SK-N-SH (cell line): ENCODE measurements around the gene ADRA1B. TPM values are rescaled to one million over a fixed set of nuclear protein-coding genes. Genes with fewer than 3 reads are reported as not detected.
"Not testable (repeated sequence)": the region's sequence is repeated elsewhere in the genome, so short reads cannot be mapped to it uniquely, and the experiment has no call there.

Experiments used
- CTCF ChIA-PET: fragments of 300-600, 350-600 bp; formaldehyde crosslinking; extraction: SDS; loops from one replicate; lab custom pipeline; 2021; lab: Yijun Ruan, JAX
- POLR2A ChIA-PET: fragments of 350-600 bp; sonication (Branson Sonifier 250); formaldehyde crosslinking; extraction: SDS; loops from one replicate; lab custom pipeline; 2020; ENCODE audit warnings: antibody characterized with exemption, inconsistent platforms; lab: Yijun Ruan, JAX
- DNase-seq: peaks from one replicate; pipeline ENCODE4 v3.0.0; 2012
- H2AFZ ChIP-seq: fragments of 200-600 bp; sonication (generic); 2 replicates; pipeline ENCODE4 v1.8.1; 2016; ENCODE audit warnings: antibody characterized with exemption, mild to moderate bottlenecking, low read depth
- H3F3A ChIP-seq: fragments of 200-600 bp; sonication (generic); replicated peaks from 2 replicates; pipeline ENCODE3; 2016; ENCODE audit warnings: antibody characterized with exemption, mild to moderate bottlenecking; ENCODE audit not compliant: insufficient read depth
- H3K27ac ChIP-seq, 2 experiments: fragments of 200-500 bp in 1 of 2; fragments of 200-600 bp in 1 of 2; sonication (Bioruptor generic) in 1 of 2; sonication (generic), shearing (Covaris generic) in 1 of 2; 2 replicates each; pipeline versions ENCODE4 v1.5.1 to v1.6.1; 2014 to 2016; ENCODE audit warnings: low read depth in 2 of 2, inconsistent platforms in 1 of 2, low read length in 1 of 2, mild to moderate bottlenecking in 1 of 2, mixed read lengths in 1 of 2
- H3K27me3 ChIP-seq: fragments of 200-600 bp; sonication (generic), shearing (Covaris generic); 2 replicates; pipeline ENCODE4 v1.6.1; 2016; ENCODE audit warnings: mixed run types; ENCODE audit not compliant: insufficient read depth
- H3K36me3 ChIP-seq, 2 experiments: fragments of 200-500 bp in 1 of 2; fragments of 200-600 bp in 1 of 2; sonication (Bioruptor generic) in 1 of 2; sonication (generic) in 1 of 2; replicated peaks in 1 of 2; 2 replicates each; pipeline versions ENCODE3 to v1.5.1; 2014 to 2016; ENCODE audit warnings: low read length in 1 of 2, mild to moderate bottlenecking in 1 of 2; ENCODE audit not compliant: insufficient read depth in 2 of 2, control insufficient read depth in 1 of 2
- H3K4me1 ChIP-seq, 2 experiments: fragments of 200-500 bp in 1 of 2; fragments of 200-600 bp in 1 of 2; sonication (Bioruptor generic) in 1 of 2; sonication (generic), shearing (Covaris generic) in 1 of 2; 2 replicates each; pipeline versions ENCODE4 v1.5.1 to v1.6.1; 2014 to 2016; ENCODE audit warnings: low read depth in 1 of 2, low read length in 1 of 2, mixed run types in 1 of 2; ENCODE audit not compliant: insufficient read depth in 2 of 2, control insufficient read depth in 1 of 2
- H3K4me2 ChIP-seq: fragments of 200-600 bp; sonication (generic), shearing (Covaris generic); 2 replicates; pipeline ENCODE4 v1.6.1; 2017; ENCODE audit warnings: mixed run types
- H3K4me3 ChIP-seq, 2 experiments: fragments of 200-500 bp in 1 of 2; fragments of 200-600 bp in 1 of 2; sonication (Bioruptor generic) in 1 of 2; sonication (generic), shearing (Covaris generic) in 1 of 2; 2 replicates each; pipeline versions ENCODE4 v1.5.1 to v1.8.1; 2014 to 2016; ENCODE audit warnings: low read depth in 2 of 2, inconsistent platforms in 1 of 2, low read length in 1 of 2, mild to moderate bottlenecking in 1 of 2, mixed read lengths in 1 of 2, moderate library complexity in 1 of 2
- H3K79me2 ChIP-seq: fragments of 200-600 bp; sonication (generic); 2 replicates; pipeline ENCODE4 v1.8.1; 2017; ENCODE audit warnings: mild to moderate bottlenecking; ENCODE audit not compliant: insufficient read depth
- H3K9ac ChIP-seq: fragments of 200-600 bp; sonication (generic); 2 replicates; pipeline ENCODE4 v1.6.1; 2017; ENCODE audit warnings: mixed run types
- H3K9me2 ChIP-seq: fragments of 200-600 bp; sonication (generic); 2 replicates; pipeline ENCODE4 v1.6.1; 2017; ENCODE audit warnings: mixed run types
- H3K9me3 ChIP-seq: fragments of 200-600 bp; sonication (generic); 2 replicates; pipeline ENCODE4 v1.6.1; 2017; ENCODE audit warnings: mixed run types, mild to moderate bottlenecking, moderate library complexity
- H4K20me1 ChIP-seq: fragments of 200-600 bp; sonication (generic); 2 replicates; pipeline ENCODE4 v1.6.1; 2017; ENCODE audit warnings: mild to moderate bottlenecking, mixed run types; ENCODE audit not compliant: insufficient read depth
- MEF2A ChIP-seq: IDR thresholded peaks from 2 replicates; pipeline ENCODE4 v1.4.0; 2012; ENCODE audit warnings: low read depth, borderline replicate concordance
- MXI1 ChIP-seq: IDR thresholded peaks from 2 replicates; pipeline ENCODE4 v1.6.1; 2012; ENCODE audit warnings: mild to moderate bottlenecking, low read depth, low read length, improper control_type of control experiment
- NRF1 ChIP-seq: IDR thresholded peaks from 2 replicates; pipeline ENCODE4 v1.6.1; 2012; ENCODE audit warnings: low read depth, mild to moderate bottlenecking, low read length
- RAD21 ChIP-seq: IDR thresholded peaks from 2 replicates; pipeline ENCODE4 v1.6.1; 2012; ENCODE audit warnings: mild to moderate bottlenecking, low read length
- SIN3A ChIP-seq: IDR thresholded peaks from 2 replicates; pipeline ENCODE4 v1.6.1; 2012; ENCODE audit warnings: low read depth, mild to moderate bottlenecking, low read length, moderate library complexity, borderline replicate concordance
- USF1 ChIP-seq: IDR thresholded peaks from 2 replicates; pipeline ENCODE4 v1.4.0; 2012; ENCODE audit warnings: low read depth, borderline replicate concordance
- WGBS: methylation state at CpG from one replicate; pipeline ENCODE4 v1.1.6; 2017; ENCODE audit warnings: low lambda C conversion rate; 5-methylcytosine and 5-hydroxymethylcytosine counted together
- polyA plus RNA-seq, 3 experiments: library from polyadenylated mRNA; depleted of rRNA; stranded (reverse); fragments of >200 nt; gene quantifications; 2 replicates each; pipeline ENCODE4 v1.2.3, GENCODE V29; 2012
- TF ChIP-seq, protein P1 (sequence below): IDR thresholded peaks from 2 replicates; pipeline ENCODE4; 2012

The ADRA1B gene
- polyA plus RNA-seq, 1 of the 3 experiments (the other 2 are of a cell fraction) = 2.2 TPM

GRCh38 chr5:159965031-159965837 is 49.0 kb downstream of the ADRA1B start (continued):
- no peak for TF ChIP-seq SIN3A
- TF ChIP-seq, protein P1, sequence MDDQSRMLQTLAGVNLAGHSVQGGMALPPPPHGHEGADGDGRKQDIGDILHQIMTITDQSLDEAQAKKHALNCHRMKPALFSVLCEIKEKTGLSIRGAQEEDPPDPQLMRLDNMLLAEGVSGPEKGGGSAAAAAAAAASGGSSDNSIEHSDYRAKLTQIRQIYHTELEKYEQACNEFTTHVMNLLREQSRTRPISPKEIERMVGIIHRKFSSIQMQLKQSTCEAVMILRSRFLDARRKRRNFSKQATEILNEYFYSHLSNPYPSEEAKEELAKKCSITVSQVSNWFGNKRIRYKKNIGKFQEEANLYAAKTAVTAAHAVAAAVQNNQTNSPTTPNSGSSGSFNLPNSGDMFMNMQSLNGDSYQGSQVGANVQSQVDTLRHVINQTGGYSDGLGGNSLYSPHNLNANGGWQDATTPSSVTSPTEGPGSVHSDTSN = no peak
- TF ChIP-seq USF1 = no peak

GRCh38 chr5:159965838-159966128 is 49.5 kb downstream of the ADRA1B start:
- H4K20me1 ChIP-seq, H3K27ac ChIP-seq, H3K4me3 ChIP-seq, H3K9ac ChIP-seq, H3K9me3 ChIP-seq, H3K27me3 ChIP-seq, H3K36me3 ChIP-seq, H2AFZ ChIP-seq, H3K9me2 ChIP-seq, H3K4me2 ChIP-seq, DNase-seq, H3K4me1 ChIP-seq, H3K79me2 ChIP-seq, POLR2A ChIA-PET: not testable (repeated sequence)
- CTCF ChIA-PET = interaction anchor here (1.1 to 1.9 kb wide), 5 partner anchors 14 to 521 kb away, joined by 3 to 9 read pairs (median 4); partner anchors contain the start of gene TTC1
- whole genome bisulfite sequencing = 50% methylated on average over 4 of the region's 4 CpGs
- peaks cover 11% of the 10 kb centered on the region for H3F3A ChIP-seq

DNA sequence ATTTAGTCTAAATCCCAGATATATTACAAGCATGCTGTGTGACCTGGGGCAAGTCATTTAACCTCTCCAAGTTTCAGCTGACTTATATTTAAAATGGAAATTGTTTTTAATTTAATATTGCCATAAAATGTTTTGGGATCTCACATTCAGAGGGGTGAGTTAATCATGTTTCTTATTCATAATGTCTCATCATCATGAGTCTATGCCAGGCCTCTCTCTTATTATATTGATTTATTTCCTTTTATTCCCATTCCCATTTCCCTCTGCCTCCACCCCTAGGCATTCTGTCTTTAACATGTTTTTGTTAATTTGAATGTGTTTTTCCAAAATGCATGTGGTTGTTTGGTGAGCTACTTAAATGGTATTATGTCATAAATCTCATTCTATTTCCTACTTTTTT is 53.7 kb downstream of the ADRA1B start:
- ChIA-PET POLR2A (no interaction called here), CTCF (interaction anchor here (1.2 kb wide), 2 partner anchors 17 to 49 kb away, joined by 3 to 7 read pairs; no protein-coding TSS in a partner anchor)
- H3K4me1 ChIP-seq = peaks cover 0 to 11% of the 10 kb centered on the region in 2 experiments; a peak in 3 of 4 replicates
- H3K79me2 ChIP-seq = no peaks in the 10 kb centered on the region
- TF ChIP-seq RAD21 = no peak
- TF ChIP-seq MXI1 = no peak
- TF ChIP-seq NRF1 = no peak
- no peak for TF ChIP-seq MEF2A
- no peak for DNase-seq
- peak overlapping the region in 1 of 2 experiments; percentile 38; a peak in 2 of 4 replicates for H3K27ac ChIP-seq
- H3K36me3 ChIP-seq = no peaks in the 10 kb centered on the region
- H4K20me1 ChIP-seq = no peaks in the 10 kb centered on the region
- H3K4me3 ChIP-seq = no peak overlapping the region
- no peak overlapping the region for H3K9ac ChIP-seq
- no peaks in the 10 kb centered on the region for H3K27me3 ChIP-seq
- H3K4me2 ChIP-seq = no peak overlapping the region
- no peaks in the 10 kb centered on the region for H3K9me2 ChIP-seq
- no peaks in the 10 kb centered on the region for H3K9me3 ChIP-seq
- H2AFZ ChIP-seq = no peak overlapping the region
- peaks cover 20% of the 10 kb centered on the region for H3F3A ChIP-seq
